BE2C (cell line): ENCODE results near the gene LRRC32.
"Not testable (repeated sequence)": the region's sequence is repeated elsewhere in the genome, so short reads cannot be mapped to it uniquely, and the experiment has no call there.

ENCODE experiments used
- DNase-seq: peaks from one replicate; pipeline ENCODE4 v3.0.0-alpha.2; 2020
- H3K27me3 ChIP-seq: fragments of 250-450 bp; sonication (Bioruptor Pico); 2 replicates; pipeline ENCODE4 v1.5.1; 2020; ENCODE audit warnings: mild to moderate bottlenecking
- H3K36me3 ChIP-seq: fragments of 250-450 bp; sonication (Bioruptor Pico); 2 replicates; pipeline ENCODE4 v1.5.1; 2020; ENCODE audit warnings: mild to moderate bottlenecking
- H3K4me1 ChIP-seq: fragments of 250-450 bp; sonication (Bioruptor Pico); 2 replicates; pipeline ENCODE4 v1.5.1; 2020
- H3K4me3 ChIP-seq: 2 replicates; pipeline ENCODE4 v1.5.1; 2011; ENCODE audit warnings: low read depth, low read length
- H3K9me3 ChIP-seq: fragments of 250-450 bp; sonication (Bioruptor Pico); 2 replicates; pipeline ENCODE4 v1.5.1; 2020
- CTCF ChIP-seq: IDR thresholded peaks from 2 replicates; pipeline ENCODE4 v1.5.1; 2012; ENCODE audit warnings: mild to moderate bottlenecking, low read depth, low read length

LRRC32 gene

GRCh38 chr11:76622493-76623094, 48.0 kb downstream of the LRRC32 start:
- Histone ChIP-seq H3K4me1 (peaks cover 23% of the 10 kb centered on the region), H3K4me3 (no peak overlapping the region), H3K36me3 (no peaks in the 10 kb centered on the region), H3K9me3 (0 out of 2 replicates have a peak, but pooled peaks cover 4% of the 10 kb centered on the region), H3K27me3 (no peaks in the 10 kb centered on the region)
- no peak for TF ChIP-seq CTCF
- no peak for DNase-seq

DNA sequence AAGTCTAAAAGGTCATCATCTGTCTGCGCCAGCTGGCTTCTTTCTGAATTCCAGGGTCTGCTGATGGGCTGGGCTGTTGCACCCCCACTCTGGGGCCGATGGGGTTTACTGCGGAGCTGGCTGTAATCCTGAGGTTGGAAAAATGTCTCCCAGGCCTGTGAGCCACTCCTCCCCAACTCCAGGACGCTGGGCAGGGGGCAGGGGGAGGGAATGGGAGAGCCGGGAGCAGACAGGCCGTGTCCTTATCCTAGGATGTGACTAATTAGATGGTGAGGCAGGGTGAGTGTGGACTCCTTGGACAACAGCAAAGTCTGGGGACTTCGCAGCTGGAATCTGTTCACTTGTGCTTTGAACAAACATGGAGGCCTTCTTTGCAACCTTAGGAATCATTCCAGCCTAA, 48.7 kb downstream of the LRRC32 start:
- no peak for DNase-seq
- H3K27me3 ChIP-seq: no peaks in the 10 kb centered on the region
- H3K4me3 ChIP-seq: no peak overlapping the region
- no peaks in the 10 kb centered on the region for H3K36me3 ChIP-seq
- no peak for TF ChIP-seq CTCF
- H3K9me3 ChIP-seq: 0 out of 2 replicates have a peak, but pooled peaks cover 4% of the 10 kb centered on the region
- H3K4me1 ChIP-seq: peaks cover 23% of the 10 kb centered on the region

GRCh38 chr11:76621466-76621865, 49.1 kb downstream of the LRRC32 start:
- Histone ChIP-seq H3K4me1 (peaks cover 23% of the 10 kb centered on the region), H3K36me3 (no peaks in the 10 kb centered on the region), H3K27me3 (no peaks in the 10 kb centered on the region), H3K4me3 (no peak overlapping the region), H3K9me3 (0 out of 2 replicates have a peak, but pooled peaks cover 4% of the 10 kb centered on the region)
- no peak for DNase-seq
- TF ChIP-seq CTCF: no peak

GRCh38 chr11:76620489-76620888, 50.1 kb downstream of the LRRC32 start:
- peaks cover 27% of the 10 kb centered on the region for H3K4me1 ChIP-seq
- no peak overlapping the region for H3K4me3 ChIP-seq
- TF ChIP-seq CTCF: no peak
- 0 out of 2 replicates have a peak, but pooled peaks cover 4% of the 10 kb centered on the region for H3K9me3 ChIP-seq
- no peak for DNase-seq
- H3K27me3 ChIP-seq: no peaks in the 10 kb centered on the region
- H3K36me3 ChIP-seq: no peaks in the 10 kb centered on the region

DNA sequence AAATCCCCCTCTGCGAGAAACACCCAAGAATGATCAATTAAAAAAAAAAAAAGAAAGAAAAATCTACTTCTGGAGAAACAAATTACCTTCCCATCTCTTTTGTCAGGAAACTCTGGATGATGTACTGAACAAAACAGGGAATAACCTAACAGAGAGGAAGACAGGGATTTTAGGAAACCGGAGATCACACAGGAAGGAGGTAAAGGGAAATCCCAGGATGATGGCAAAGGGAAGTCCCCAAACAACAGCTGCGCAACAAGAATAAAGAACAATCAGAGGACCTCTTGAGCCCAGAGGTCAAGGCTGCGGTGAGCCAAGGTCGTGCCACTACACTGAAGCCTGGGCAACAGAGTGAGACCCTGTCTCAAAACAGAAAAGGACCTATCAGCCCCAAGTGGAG, 50.7 kb downstream of the LRRC32 start:
- not testable (repeated sequence) for H3K9me3 ChIP-seq, H3K4me3 ChIP-seq, H3K36me3 ChIP-seq, H3K27me3 ChIP-seq, DNase-seq
- H3K4me1 ChIP-seq: peaks cover 31% of the 10 kb centered on the region

GRCh38 chr11:76617553-76618265, 52.8 kb downstream of the LRRC32 start:
- no peak for DNase-seq
- H3K36me3 ChIP-seq: no peaks in the 10 kb centered on the region
- H3K4me3 ChIP-seq: no peak overlapping the region
- peaks cover 32% of the 10 kb centered on the region for H3K4me1 ChIP-seq
- no peaks in the 10 kb centered on the region for H3K27me3 ChIP-seq
- 0 out of 2 replicates have a peak, but pooled peaks cover 4% of the 10 kb centered on the region for H3K9me3 ChIP-seq
- no peak for TF ChIP-seq CTCF
